HTERT RPE-1 (cell line): ENCODE data around the gene NECAB2.

Experiments
- in situ Hi-C: fragments of 300-500 bp; cut with MboI; formaldehyde crosslinking; loops from 4 replicates; pipeline ENCODE4 v1.14.3; 2020; ENCODE audit warnings: low sequenced_read_pairs

The NECAB2 gene

GRCh38 chr16:83978401-83978904 is 10.4 kb downstream of the NECAB2 start:
- in situ Hi-C loops = no loop called here

- in situ Hi-C loops = no loop called here
These were observed 11.4 kb downstream of the NECAB2 start for GRCh38 chr16:83979441-83979840.

- in situ Hi-C loops = no loop called here
These were observed 12.8 kb downstream of the NECAB2 start for GRCh38 chr16:83980794-83981193.

GRCh38 chr16:83981799-83982198 is 13.8 kb downstream of the NECAB2 start:
- in situ Hi-C loops = no loop called here

DNA sequence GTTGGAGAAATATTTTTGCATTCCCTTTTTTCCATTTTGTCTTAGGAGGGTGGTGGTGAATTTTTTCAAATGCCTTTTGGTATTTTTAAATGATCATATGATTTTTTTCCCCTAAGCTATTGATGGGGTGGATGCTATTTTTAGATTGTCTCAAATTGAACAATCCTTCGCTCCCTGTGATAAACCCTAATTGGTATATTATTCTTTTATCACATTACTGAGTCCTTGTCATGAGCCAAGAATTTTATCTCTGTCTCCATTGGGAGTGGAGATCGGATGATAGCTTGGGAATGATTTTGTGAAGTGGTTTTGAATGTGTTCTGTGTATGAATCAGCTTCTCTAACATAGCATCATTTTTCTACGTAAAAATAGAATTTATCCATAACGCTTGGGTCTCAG is 15.4 kb downstream of the NECAB2 start:
- in situ Hi-C loops = no loop called here

GRCh38 chr16:83989300-83989699 is 21.3 kb downstream of the NECAB2 start:
- in situ Hi-C loops = no loop called here

DNA sequence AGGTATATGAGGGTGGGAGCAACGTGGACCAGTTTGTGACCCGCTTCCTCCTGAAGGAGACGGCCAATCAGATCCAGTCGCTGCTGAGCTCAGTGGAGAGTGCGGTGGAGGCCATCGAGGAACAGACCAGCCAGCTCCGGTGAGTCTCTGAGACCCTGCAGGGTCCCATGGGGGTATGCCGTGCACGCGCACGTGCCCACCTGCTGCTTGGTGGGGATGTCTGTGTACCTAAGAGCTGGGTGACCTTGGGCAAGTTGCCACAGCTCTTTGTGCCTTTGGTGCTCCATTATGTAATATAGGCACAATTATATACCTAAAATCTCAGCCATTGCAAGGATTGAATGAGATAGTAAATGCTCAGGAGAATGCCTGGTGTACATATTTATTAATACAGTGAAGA is 22.4 kb downstream of the NECAB2 start:
- in situ Hi-C loops = no loop called here

DNA sequence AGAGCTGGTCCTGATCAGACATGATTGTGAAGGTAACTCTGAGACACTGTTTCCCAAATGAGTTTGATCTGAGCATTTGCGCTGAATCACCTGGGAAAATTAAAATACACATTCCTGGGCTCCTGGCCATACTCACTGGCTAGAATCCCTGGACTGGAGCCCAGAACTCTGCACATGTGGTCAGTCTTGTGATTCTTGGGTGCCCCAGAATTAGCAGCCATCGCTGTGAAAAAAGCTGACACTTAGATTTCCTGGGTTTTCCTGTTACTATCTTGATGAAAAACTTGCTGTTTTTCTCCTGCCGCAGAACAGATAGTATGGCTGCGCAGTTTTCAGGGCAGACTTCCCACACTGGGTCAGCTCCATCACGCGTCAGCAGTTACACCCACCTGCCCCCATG is 24.6 kb downstream of the NECAB2 start:
- in situ Hi-C loops = no loop called here

DNA sequence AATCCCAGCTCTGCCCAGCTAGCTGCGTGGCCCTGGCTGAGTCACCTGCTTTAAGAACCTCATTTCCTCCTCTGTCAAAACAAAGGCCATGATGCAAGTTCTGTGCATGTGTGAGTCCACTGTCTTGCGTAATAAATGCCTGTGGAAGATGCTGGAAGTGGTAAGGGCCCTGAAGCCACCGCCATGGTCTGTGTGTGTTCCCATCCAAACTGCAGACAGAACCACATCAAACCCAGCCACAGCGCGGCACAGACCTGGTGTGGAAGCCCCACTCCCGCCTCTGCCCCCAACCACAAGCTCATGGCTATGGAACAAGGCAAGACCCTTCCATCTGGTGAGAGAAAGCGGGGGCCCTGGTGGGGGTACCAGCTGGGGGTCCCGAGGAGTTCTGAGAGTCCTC is 26.0 kb downstream of the NECAB2 start:
- in situ Hi-C loops = no loop called here

GRCh38 chr16:83994703-83995102 is 26.7 kb downstream of the NECAB2 start:
- in situ Hi-C loops = no loop called here

DNA sequence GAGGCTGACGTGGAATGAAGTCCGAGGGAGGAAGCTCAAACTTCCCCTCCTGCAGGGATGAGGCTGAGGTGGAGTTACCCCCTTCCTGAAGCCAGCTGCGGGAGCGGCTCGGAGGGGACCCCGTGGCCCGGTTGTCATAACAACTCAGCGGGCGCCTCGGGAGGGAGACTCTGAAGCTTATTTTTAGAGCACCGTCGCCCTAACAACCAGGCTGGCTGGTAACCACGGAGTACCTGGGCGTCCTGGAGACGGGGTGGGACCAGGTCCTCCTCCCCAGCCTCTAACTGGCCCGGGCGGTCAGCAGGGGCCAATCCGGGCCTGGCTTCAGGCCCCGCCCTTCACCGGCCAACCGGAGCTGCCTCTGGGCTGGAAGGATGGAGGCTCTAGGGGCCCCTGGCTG is 27.7 kb downstream of the NECAB2 start:
- in situ Hi-C loops = no loop called here

DNA sequence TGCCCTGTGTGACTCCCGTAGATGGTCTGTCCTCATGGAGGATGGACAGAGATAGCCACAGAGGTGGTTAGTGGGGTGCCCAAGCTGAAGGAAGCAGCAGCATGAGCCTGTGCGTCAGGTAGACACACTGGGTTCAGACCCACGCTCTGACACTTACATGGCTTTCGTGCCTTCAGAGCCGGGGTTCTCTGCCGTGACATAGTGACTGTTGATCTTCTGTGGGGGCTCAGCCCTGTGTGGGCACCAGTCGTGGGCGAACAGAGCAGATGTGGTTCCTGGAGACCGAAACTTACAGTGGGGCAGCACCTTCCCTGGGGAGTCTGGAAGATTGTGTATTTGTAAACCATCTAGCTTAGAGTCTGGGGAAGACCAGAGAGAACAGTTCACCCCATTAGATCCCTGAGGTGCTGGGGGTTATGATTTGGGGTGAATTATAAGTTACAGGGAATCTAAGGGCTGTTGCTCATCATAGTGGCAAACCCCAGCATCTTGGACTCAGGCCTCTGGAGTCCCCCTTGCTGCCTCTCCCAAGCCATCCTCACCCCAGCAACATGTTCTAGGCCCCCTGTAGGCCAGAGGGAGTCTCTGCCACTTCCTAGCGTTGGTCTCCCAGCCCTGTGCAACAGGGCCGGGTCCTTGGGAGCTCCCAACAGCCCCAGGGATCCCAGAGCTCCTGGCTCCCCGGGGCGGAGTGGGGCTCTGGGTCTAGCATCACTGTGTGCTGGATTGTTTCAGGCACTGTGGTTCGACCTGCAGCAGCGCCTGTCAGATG is 28.6 kb downstream of the NECAB2 start:
- in situ Hi-C loops = no loop called here

- in situ Hi-C loops = no loop called here
These were observed 30.0 kb downstream of the NECAB2 start for GRCh38 chr16:83998091-83998490.

DNA sequence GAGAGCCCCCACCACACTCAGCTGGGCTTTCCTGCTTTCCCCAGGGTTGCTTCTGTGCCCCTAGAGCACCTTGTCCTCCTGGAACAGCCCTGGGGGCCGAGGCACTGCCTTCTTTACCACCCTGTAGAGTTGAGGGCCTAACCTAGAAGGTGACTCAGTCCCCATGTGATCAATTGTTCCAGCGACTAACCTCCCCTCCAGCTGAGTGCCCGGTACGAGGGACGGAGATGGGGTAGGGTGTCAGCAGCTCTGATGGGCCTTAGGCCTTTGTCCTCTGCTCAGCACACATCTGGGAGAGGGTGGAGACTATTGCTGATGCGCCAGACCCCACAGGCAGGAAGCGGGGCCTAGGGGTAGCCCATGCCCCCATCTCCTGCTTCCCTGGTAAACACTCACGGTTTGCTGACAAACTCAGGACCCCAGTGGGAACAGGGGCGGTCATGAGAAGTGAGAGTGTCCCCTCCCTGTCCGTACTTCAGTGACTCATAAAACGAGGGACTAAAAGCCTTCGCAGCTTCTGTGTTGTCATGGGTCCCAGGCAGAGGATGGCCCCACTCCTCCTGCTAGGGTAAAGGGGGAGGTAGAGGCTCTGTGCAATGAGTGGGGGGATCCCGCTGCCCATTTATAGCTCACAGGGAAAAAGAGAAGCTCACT is 33.1 kb downstream of the NECAB2 start:
- in situ Hi-C loops = no loop called here

DNA sequence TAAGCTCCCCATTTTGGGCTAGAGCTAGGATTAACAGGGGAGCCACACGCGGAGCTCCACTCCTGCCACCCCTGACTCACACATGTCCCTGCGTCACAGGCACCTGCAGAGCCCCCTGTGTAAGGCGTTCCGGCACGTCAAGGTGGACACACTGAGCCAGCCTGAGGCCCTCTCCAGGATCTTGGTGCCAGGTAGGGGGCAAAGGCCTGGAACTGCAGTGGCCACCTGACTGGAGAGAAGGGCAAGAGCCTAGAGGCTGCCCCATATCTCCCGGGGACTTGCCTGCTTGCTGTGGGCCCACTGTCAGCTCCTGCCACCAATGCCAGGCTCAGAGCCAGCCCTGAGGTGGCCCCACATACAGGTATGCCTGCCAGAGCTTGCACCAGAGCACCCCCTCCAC is 33.7 kb downstream of the NECAB2 start:
- in situ Hi-C loops = no loop called here

DNA sequence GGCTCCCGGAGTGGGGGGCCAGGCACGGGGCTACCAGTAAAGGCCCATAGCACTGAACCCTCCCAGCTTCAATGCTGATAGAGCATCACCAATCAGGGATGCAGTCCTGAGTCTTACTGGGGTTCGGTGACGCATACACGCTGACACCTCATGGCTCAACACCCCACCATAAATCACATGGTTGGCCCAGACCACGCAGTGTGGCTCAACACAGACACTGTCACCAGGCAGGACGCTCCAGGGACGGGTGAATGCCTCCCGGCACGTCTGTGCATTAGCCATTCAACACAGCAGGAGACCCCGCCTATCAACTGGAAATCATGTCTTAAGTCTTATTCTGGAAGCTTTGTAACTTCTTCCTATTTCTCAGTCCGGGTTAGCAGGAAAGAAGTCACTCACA is 35.0 kb downstream of the NECAB2 start:
- in situ Hi-C loops = no loop called here

- in situ Hi-C loops = no loop called here
These were observed 36.4 kb downstream of the NECAB2 start for GRCh38 chr16:84004442-84004841.

DNA sequence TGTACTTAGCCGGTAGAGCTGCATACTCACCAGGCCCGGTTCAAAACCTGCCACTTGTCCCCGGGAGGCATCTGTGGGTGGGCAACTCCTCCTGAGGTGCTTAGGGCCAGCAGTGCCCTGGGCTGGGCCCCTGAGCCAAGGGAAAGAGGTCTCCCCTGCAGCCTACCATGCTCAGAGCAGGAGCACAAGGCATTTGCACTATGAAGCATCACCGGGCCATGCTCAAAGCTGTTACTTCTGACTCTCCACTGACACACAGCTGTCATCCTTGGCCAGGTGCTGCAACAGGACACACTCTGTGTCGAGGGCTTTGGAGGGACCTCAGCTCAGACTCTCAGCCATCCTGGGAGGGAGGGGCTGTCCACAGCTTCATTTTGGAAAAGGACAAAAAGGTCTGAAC is 37.3 kb downstream of the NECAB2 start:
- in situ Hi-C loops = no loop called here

DNA sequence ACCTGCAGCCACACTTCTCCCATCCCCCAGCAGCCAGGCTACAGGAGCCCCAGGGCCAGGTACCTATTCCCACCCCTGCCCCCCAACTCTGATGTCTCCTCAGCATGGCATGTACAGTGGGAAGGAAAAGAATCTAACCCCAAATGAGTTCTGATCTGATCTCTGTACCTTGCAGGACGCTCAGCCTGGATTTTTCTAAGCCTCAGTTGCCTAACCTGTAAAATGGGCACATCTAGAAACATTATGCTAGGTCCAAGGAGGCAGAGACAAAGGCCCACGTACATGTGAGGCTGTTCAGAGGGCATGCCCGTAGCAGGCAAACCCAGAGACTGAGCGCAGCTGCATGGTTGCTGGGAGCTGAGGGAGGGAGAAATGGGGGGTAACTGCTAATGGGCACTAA is 39.5 kb downstream of the NECAB2 start:
- in situ Hi-C loops = no loop called here

DNA sequence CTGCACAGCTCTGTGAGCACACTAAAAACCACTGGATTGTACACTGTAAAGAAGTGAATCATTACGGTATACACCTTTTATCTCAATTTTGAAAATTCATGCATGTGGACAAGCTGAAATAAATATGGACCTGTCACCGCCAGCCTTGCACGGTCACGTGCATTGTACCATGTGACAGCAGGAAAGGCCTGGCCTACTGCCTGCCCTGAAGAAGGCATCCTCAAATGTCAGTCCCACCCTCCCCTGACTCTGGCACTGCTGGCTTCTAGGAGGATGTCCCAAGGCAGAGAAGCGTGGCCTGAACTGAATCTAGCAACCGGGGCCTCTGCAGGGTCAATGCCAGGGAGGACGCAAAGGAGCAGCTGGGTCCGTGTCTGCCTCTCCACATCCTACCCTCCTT is 39.9 kb downstream of the NECAB2 start:
- in situ Hi-C loops = no loop called here

DNA sequence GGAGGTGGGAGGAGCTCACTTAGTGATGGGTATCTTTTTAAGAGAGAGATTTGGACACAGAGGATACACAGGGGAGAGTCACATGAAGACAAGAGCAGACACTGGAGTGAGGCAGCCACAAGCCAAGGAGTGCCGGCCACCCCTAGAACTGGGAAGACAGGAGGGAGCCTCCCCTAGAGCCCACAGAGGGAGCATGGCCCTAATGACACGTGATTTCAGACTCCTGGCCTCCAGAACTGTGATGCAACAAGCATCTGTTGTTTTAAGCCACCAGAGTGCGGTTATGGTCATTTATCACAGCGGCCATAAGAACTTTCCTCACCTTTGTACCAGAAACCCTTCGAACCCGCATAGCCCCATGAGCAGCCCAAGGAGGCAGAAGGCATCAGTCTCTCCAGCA is 41.2 kb downstream of the NECAB2 start:
- in situ Hi-C loops = no loop called here

GRCh38 chr16:84013787-84014569 is 45.9 kb downstream of the NECAB2 start:
- in situ Hi-C loops = no loop called here
